Cardiac fibroblast (primary cell): ENCODE results near the gene ALDH1L1.

Experiments
- DNase-seq, 2 donors: peaks; one replicate each; pipeline versions ENCODE4 v3.0.0 to v3.0.0-alpha.2; 2010; ENCODE audit warnings: low read depth in 2 of 2
- H3K4me3 ChIP-seq, 2 donors: replicated peaks in 1 of 2; 1 replicate in 1 of 2; 2 replicates in 1 of 2; pipeline ENCODE4 v1.5.1; 2011; ENCODE audit warnings: low read depth in 2 of 2, low read length in 2 of 2, mild to moderate bottlenecking in 2 of 2, moderate library complexity in 1 of 2
- TF ChIP-seq, protein P1 (sequence below): IDR thresholded peaks from one replicate; pipeline ENCODE4 v1.5.1; 2011; ENCODE audit warnings: low read depth, mild to moderate bottlenecking, low read length, inconsistent platforms

Gene ALDH1L1

DNA sequence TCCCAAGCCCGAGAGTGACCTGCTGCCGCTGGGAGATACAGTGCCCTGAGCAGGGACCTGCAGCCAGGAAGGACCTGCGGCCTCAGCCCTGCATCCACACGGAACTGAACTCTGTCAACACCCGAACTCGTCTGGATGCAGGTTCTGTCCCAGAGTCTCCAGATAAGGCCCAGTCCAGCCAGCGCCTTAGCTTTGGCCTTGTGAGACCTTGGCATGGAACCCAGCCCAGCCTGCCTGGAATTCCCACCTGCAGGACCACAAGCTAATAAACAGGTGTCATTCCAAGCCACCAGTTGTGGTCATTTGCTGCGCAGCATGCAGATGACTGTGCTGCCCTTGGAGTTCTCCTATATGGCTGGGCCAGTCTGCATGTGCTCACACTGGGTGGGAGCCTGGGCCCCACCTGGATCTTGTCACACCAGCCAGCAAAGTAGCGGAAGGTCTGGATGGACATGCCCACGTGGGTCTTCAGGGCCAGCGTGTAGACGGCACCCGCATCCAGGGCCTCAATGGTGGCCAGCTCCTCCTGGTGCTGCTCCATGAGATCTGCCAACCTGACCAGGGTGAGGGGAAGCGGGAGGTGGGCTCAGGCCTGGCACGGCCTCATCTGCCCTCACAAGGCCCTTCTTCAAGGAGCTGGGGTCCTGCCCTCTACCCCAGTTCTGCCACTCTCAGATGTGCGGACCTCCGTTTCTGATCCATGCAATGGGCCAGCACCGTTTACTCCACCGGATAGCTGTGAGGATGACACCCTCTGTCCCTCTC lies 49.2 kb downstream of the ALDH1L1 start:
- no peak for DNase-seq
- TF ChIP-seq, protein P1, sequence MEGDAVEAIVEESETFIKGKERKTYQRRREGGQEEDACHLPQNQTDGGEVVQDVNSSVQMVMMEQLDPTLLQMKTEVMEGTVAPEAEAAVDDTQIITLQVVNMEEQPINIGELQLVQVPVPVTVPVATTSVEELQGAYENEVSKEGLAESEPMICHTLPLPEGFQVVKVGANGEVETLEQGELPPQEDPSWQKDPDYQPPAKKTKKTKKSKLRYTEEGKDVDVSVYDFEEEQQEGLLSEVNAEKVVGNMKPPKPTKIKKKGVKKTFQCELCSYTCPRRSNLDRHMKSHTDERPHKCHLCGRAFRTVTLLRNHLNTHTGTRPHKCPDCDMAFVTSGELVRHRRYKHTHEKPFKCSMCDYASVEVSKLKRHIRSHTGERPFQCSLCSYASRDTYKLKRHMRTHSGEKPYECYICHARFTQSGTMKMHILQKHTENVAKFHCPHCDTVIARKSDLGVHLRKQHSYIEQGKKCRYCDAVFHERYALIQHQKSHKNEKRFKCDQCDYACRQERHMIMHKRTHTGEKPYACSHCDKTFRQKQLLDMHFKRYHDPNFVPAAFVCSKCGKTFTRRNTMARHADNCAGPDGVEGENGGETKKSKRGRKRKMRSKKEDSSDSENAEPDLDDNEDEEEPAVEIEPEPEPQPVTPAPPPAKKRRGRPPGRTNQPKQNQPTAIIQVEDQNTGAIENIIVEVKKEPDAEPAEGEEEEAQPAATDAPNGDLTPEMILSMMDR = no peak
- no peak overlapping the region for H3K4me3 ChIP-seq

DNA sequence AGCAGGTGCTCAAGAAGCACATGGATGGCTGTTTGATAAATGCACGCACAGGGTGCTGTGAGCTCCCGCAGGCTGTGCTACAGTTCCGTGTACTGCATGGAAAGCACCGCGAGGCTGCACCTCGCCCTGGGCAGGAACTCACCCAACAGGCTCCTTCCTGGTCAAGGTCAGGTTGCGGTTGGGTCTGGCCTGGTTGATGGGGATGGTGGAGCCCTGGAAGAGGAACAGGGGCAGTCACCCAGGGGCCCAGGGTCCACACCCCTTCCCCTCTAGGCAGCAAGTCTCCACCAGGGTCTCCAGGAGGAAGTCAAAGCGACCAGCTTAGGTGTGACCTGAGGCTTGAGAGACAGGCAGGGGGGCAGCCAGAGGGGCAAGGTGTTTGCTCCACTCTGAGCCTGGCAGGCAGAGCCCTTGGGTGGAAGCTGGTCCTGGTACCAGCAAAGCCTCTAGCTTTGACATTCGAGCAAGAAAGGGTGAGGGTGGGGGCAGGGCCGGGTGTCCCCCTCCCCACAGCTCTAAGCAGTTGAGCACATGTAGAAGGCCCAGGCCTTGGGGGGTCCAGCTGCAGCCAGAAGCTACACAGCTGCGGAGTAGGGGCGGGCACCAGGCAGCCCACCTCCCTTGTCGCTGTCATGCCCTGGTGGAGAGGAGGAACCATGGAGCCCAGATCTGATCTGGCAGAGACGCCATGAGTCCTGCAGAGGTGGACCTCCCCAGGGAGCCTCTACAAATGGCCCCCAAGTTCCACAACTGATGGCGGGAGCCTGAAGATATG lies 50.1 kb downstream of the ALDH1L1 start:
- H3K4me3 ChIP-seq = no peak overlapping the region
- no peak for DNase-seq
- TF ChIP-seq, protein P1 = no peak

DNA sequence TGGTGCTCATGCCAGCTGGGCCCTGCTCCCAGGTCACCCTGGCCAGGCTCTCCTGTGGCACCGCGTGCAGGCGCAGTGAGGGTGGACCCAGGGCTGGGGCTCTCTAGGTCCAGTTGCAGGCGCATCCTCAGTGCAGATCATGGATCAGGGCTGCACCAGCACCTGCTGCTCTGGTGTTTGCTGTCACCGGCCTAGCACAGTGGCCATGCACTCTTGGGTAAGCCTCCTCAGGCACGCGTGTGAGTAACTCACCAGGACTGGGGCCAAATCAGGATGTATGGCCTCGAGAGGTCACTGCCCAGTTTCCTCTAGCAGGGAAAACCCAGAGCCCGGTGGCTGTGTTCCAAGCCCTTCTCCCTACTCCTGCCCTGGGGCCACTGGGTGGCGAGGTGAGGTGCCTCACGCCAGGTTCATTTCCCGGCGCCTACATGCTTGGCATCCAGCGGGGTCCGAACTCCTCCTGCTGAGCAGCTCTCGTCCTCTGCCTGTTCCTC lies 50.9 kb downstream of the ALDH1L1 start:
- DNase-seq = peak; percentile 45 to 50
- TF ChIP-seq, protein P1 = no peak
- no peak overlapping the region for H3K4me3 ChIP-seq

DNA sequence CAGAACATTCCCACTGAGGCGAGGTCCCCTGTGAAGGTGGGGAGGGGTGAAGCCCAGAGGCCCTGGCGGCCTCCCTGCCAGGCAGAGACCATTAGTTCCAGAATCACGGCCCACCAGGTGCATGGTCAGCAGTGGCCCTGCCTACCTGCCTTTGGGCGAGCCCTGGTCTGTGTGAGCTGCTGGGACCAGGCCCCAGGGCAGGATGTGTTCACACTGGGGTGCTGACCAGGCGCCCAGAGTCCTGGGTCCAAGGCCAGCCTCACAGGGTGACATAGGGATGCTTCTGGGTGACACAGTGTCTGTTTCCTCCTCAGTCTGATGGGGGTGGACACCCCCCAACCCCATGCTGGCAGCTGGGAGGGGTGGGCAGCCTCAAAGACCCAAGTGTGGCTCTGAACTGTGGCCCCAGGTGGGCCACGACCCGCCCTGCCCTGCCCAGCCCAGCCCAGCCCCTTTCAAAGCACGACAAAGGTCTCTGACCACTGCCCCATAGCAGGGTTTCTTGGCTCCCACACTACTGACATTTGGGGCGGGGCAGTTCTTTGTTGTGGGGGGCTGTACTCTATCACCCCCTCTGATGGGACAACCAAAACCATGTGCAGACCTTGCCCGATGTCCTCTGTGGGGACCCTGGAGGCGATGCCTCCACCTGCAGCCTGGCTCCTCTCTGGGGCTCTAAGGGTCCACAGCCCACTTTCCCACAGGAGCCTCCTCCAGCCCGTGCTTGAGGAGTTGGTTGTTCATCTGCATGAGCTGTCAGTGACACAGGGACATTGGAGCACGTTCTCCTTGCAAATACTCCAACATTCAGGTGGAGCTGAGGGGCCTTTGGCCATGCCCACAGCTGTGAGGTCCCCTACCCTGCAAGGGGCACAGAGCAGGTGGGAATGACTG lies 51.6 kb downstream of the ALDH1L1 start:
- H3K4me3 ChIP-seq = no peak overlapping the region
- TF ChIP-seq, protein P1 = no peak
- no peak for DNase-seq

DNA sequence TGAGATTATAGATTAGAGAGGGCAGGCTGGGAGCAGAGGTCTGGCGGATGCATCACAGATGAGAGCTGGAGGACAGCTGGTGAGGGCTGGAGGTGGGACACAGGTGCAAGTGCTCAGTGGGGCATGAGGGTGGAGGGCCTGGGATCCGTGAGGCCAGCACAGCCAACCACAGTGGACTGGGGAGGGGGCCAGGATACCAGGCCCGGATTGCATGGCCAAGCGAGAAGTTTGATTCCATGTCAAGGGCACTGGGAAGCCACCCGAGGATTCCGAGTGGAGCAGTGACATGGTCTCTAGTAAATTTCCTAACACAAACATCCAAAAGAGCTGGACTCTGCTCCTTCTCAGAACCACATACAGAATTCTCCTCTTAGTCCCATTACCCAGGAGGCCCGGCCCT lies 52.5 kb downstream of the ALDH1L1 start:
- no peak for DNase-seq
- no peak overlapping the region for H3K4me3 ChIP-seq
- TF ChIP-seq, protein P1 = no peak

DNA sequence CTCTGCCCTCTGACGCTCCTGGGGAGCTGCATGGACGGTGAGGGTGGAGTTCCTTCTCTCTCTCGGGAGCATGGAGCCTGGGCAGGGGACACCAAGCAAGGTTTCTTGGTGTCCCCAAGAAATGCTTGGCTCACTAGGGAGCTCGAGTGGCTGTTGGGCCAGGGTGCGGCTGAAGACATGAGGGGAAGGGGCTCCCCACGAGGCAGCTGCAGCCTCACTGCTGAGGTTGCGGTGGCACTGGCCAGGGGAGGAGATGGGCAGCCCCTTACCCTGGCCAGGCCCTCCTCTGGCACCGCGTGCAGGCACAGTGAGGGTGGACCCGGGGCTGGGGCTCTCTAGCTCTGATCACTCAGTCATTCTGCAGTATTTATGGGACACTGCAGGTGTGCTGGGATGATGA lies 52.9 kb downstream of the ALDH1L1 start:
- no peak for DNase-seq
- TF ChIP-seq, protein P1 = no peak
- H3K4me3 ChIP-seq = no peak overlapping the region
